ENCODE data around the gene SLC2A9. TPM values are rescaled to one million over a fixed set of nuclear protein-coding genes. Genes with fewer than 3 reads are reported as not detected.
A peak's percentile ranks its signal among the peaks of the same experiment; 100 is the strongest.

Gene SLC2A9
- total and polyA plus RNA-seq, 2 of the 8 experiments (the other 6 are each of a cell fraction or from before 2014, with no cell fraction given): 0.20 to 0.26 TPM

DNA sequence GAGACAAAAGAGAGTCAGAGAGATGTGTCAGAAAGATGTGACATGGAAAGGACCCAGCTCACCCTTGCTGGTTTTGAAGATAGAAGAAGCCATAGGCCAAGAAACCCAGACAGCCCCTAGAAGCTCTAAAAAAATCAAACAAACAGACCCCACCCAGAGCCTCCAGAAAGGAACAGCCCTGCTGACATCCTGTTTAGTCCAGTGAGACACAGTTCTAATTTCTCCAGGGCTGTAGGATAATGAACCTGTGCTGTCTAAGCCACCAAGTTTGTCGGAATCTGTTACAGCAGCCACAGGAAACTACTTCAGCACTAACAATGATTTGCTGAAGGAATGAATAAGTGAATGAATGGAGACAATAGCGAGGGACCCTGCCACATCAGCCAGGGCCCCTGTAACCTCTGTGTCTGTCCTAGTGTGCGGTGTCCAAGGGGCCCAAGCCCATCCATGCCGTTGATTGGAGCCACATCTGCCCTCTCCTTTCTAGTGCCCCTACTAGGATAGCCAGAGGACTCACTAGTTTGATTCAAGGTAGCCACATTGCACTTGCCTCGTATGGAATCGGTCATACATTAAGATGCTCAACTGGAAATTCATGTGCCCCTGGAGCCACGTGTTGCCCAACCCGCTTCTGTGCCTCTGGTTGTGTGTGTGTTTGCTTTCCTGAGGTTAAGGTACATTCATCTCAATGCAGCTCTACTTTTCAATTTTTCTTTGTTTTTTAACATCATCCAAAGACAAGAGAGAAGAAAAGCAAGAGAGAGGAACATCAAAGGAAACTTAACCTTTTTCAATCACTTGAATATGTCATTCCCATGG is 32.5 kb upstream of the SLC2A9 start:
- no peak overlapping the region for H3K18ac ChIP-seq (ENCODE audit: extremely low read depth, low read length)

More for the DNA sequence above, 32.5 kb upstream of the SLC2A9 start:
- peaks cover 2 to 12% (median 7%) of the 10 kb centered on the region in 4 experiments for H3K4me1 ChIP-seq (replicated peaks in 1 of 4; ENCODE audit: control insufficient read depth in 3 of 4, insufficient read depth in 4 of 4, low read length in 3 of 4)
- no peak overlapping the region for H3K14ac ChIP-seq (ENCODE audit: insufficient read length)
- H3K4ac ChIP-seq (replicated peaks; ENCODE audit: insufficient read length, low read depth, low read length): no peak overlapping the region
- H4K5ac ChIP-seq (ENCODE audit: insufficient read length, low read depth, low read length): no peak overlapping the region
- H3K9ac ChIP-seq (replicated peaks in 1 of 4; ENCODE audit: extremely low read depth in 1 of 4, low read depth in 3 of 4, low read length in 3 of 4): no peak overlapping the region
- 91% methylated on average over 8 of the region's 8 CpGs; no CpG with 5 or more reads in 1 of the 2 experiments for WGBS, 2 experiments (ENCODE audit: extremely low coverage in 1 of 2, insufficient coverage in 1 of 2, insufficient read length in 1 of 2, insufficient replicate concordance in 2 of 2, low coverage in 1 of 2, low lambda C conversion rate in 2 of 2, missing lambda C conversion rate in 1 of 2)
- H3K4me2 ChIP-seq (ENCODE audit: insufficient read depth in 1 of 2, low read depth in 2 of 2, low read length in 2 of 2): no peak overlapping the region
- H2AFZ ChIP-seq (ENCODE audit: low read length): no peak overlapping the region
- H3K56ac ChIP-seq (replicated peaks; ENCODE audit: insufficient read length, low read depth, low read length): no peak overlapping the region
- no peaks in the 10 kb centered on the region for H3K23me2 ChIP-seq (ENCODE audit: low read depth, low read length)
- no peak overlapping the region for H2BK120ac ChIP-seq (replicated peaks; ENCODE audit: low read depth, low read length)
- no peak overlapping the region for H3K23ac ChIP-seq (ENCODE audit: insufficient read length)
- H2BK5ac ChIP-seq (ENCODE audit: low read depth, low read length): no peak overlapping the region
- POLR2A ChIA-PET (ENCODE audit: partially characterized antibody): interaction anchor here (1.6 kb wide), 1 partner anchor 10 kb away, joined by 4 read pairs; no protein-coding TSS in a partner anchor
- H4K20me1 ChIP-seq (replicated peaks in 1 of 2; ENCODE audit: control insufficient read depth in 1 of 2, insufficient read depth in 2 of 2, low read length in 2 of 2): no peaks in the 10 kb centered on the region
- 0 out of 4 replicates have a peak, but pooled peaks cover 0 to under 1% of the 10 kb centered on the region in 2 experiments for H3K9me3 ChIP-seq (ENCODE audit: insufficient read depth in 2 of 2, low read depth in 1 of 2, low read length in 1 of 2)
- no peaks in the 10 kb centered on the region for H3K27me3 ChIP-seq (replicated peaks in 1 of 4; ENCODE audit: control insufficient read depth in 3 of 4, extremely low read depth in 1 of 4, insufficient read depth in 3 of 4, low read length in 3 of 4)
- no peak overlapping the region for H2BK20ac ChIP-seq (ENCODE audit: low read length)
- H2BK15ac ChIP-seq (ENCODE audit: low read length): no peak overlapping the region
- H2BK12ac ChIP-seq (ENCODE audit: low read depth, low read length): no peak overlapping the region
- H3K79me2 ChIP-seq (ENCODE audit: control insufficient read depth in 1 of 2, insufficient read depth in 2 of 2, low read length in 2 of 2): no peaks in the 10 kb centered on the region
- H3K36me3 ChIP-seq (ENCODE audit: control insufficient read depth in 2 of 4, insufficient read depth in 4 of 4, low read length in 3 of 4): no peaks in the 10 kb centered on the region
- DNase-seq (ENCODE audit: low read depth in 1 of 2, low spot score in 2 of 2): peak in 1 of 2 experiments; percentile 17
- H4K8ac ChIP-seq (ENCODE audit: extremely low read depth, insufficient read depth, low read length): no peak overlapping the region
- TF ChIP-seq SIRT6 (IDR thresholded peaks at IDR 0.05; ENCODE audit: low read length) (no peak), ZNF274 (IDR thresholded peaks at IDR 0.05; ENCODE audit: borderline replicate concordance, extremely low read depth, low read length) (no peak)
- H3K27ac ChIP-seq (ENCODE audit: low read depth, low read length): no peak overlapping the region
- no peak for FAIRE-seq
- CTCF ChIA-PET (ENCODE audit: partially characterized antibody): interaction anchor here (0.7 to 1.6 kb wide), 5 partner anchors 9 to 289 kb away, joined by 3 to 5 read pairs (median 3); no protein-coding TSS in a partner anchor
- no peak overlapping the region for H4K91ac ChIP-seq (replicated peaks; ENCODE audit: insufficient read length, low read length)
- no peak overlapping the region for H3K4me3 ChIP-seq (ENCODE audit: extremely low read depth in 1 of 4, insufficient read depth in 2 of 4, low read depth in 3 of 4, low read length in 4 of 4)
- H2AK5ac ChIP-seq (ENCODE audit: low read depth, low read length): no peak overlapping the region
- no peaks in the 10 kb centered on the region for H3K79me1 ChIP-seq (ENCODE audit: low read depth, low read length)
